ENCODE results near the gene AMZ1. TPM values are rescaled to one million over a fixed set of nuclear protein-coding genes. Genes with fewer than 3 reads are reported as not detected.
"Not testable (repeated sequence)": the region's sequence is repeated elsewhere in the genome, so short reads cannot be mapped to it uniquely, and the experiment has no call there.

Gene AMZ1
- total RNA-seq, 4 donors from 2014 or later = 0.64 TPM; not detected in 3

DNA sequence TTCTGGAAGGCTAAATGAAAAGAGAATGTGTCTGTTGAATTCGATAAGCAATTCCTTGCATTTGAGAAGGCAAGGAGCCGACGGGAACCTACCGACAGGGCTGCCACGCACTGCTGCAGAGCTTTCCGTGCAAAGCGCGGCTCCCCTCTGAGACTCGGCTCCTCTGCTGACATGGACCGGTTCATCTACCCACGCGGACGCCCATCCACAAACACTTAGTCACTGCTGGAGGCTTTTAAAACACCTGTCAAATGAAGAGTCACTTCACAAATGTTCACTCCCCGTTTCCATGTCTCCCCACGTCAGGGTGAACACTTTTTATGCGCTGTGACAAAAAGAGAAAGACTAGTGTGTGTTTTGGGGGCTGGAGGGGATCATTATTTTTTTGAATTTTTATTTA lies 32.0 kb downstream of the AMZ1 start:
- 92% methylated on average over 2 to 16 of the region's 16 CpGs for WGBS, 2 donors (ENCODE audit: low coverage in 1 of 2)
- no peaks in the 10 kb centered on the region for H3K9me3 ChIP-seq
- in situ Hi-C loops (cut with MboI; ENCODE audit: low pct_ligation_motif_present in 1 of 4, low pct_unique_long_range_greater_than_20kb in 1 of 4, low sequenced_read_pairs in 3 of 4) = no loop called here
- intact Hi-C loops (cut with DNase I; ENCODE audit: low total_unique reads) = no loop called here
- peaks cover 3 to 23% (median 19%) of the 10 kb centered on the region in 4 donors for H3K4me1 ChIP-seq
- TF ChIP-seq, protein P1, sequence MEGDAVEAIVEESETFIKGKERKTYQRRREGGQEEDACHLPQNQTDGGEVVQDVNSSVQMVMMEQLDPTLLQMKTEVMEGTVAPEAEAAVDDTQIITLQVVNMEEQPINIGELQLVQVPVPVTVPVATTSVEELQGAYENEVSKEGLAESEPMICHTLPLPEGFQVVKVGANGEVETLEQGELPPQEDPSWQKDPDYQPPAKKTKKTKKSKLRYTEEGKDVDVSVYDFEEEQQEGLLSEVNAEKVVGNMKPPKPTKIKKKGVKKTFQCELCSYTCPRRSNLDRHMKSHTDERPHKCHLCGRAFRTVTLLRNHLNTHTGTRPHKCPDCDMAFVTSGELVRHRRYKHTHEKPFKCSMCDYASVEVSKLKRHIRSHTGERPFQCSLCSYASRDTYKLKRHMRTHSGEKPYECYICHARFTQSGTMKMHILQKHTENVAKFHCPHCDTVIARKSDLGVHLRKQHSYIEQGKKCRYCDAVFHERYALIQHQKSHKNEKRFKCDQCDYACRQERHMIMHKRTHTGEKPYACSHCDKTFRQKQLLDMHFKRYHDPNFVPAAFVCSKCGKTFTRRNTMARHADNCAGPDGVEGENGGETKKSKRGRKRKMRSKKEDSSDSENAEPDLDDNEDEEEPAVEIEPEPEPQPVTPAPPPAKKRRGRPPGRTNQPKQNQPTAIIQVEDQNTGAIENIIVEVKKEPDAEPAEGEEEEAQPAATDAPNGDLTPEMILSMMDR (IDR thresholded peaks at IDR 0.05) = no peak
- no peak for TF ChIP-seq POLR2A (IDR thresholded peaks at IDR 0.05)
- H3K27me3 ChIP-seq = no peaks in the 10 kb centered on the region
- DNase-seq = no peak
- no peak overlapping the region for H3K27ac ChIP-seq
- H3K36me3 ChIP-seq = no peaks in the 10 kb centered on the region
- H3K4me3 ChIP-seq = no peak overlapping the region

DNA sequence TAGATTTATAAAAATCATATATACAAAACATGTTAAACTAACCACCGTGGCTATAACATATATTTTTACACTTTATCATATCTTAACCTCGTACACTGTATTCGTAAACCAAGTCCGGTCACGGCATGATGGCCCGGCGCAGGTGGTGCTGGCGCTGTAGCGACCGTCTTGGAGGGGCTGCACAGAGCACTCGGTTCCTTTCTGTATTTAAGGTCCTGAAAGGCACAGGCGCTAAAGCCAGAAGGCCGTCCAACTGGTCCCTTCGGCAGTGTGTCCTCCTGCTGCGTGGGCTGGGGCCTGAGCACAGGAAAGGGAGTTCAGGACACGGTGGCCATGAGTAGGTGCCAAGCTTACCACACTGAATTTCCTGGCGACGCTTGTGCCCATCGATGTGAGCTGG lies 33.8 kb downstream of the AMZ1 start:
- intact Hi-C loops (cut with DNase I; ENCODE audit: low total_unique reads) = no loop called here
- no peak for DNase-seq
- Histone ChIP-seq H3K27me3 (no peaks in the 10 kb centered on the region), H3K9me3 (no peaks in the 10 kb centered on the region), H3K4me3 (no peak overlapping the region), H3K4me1 (peaks cover 3 to 18% (median 12%) of the 10 kb centered on the region in 4 donors), H3K36me3 (no peaks in the 10 kb centered on the region), H3K27ac (no peak overlapping the region)
- 97 to 98% methylated on average over 8 to 19 of the region's 19 CpGs for WGBS, 2 donors (ENCODE audit: low coverage in 1 of 2)
- TF ChIP-seq, protein P1 (IDR thresholded peaks at IDR 0.05) = no peak
- in situ Hi-C loops (cut with MboI; ENCODE audit: low pct_ligation_motif_present in 1 of 4, low pct_unique_long_range_greater_than_20kb in 1 of 4, low sequenced_read_pairs in 3 of 4) = no loop called here

DNA sequence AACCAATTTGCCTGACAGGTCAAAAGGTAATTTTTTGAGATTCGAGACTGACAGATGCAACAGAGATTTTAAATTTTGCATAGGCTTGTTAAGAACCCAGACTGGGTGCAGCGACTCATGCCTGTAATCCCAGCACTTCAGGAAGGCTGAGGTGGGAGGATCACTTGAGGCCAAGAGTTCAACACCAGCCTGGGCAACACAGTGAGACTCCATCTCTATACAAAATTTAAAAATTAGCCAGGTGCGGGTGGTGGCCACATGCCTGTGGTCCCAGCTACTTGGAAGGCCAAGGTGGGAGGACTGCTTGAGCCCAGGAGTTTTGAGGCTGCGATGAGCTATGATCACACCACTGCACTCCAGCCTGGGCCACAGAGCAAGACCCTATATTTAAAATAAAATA lies 34.6 kb downstream of the AMZ1 start:
- Histone ChIP-seq H3K4me1 (peaks cover 0 to 10% (median 6%) of the 10 kb centered on the region in 4 donors), H3K9me3 (no peaks in the 10 kb centered on the region), H3K27ac (no peak overlapping the region), H3K27me3 (no peaks in the 10 kb centered on the region), H3K4me3 (no peak overlapping the region), H3K36me3 (no peaks in the 10 kb centered on the region)
- no peak for DNase-seq
- intact Hi-C loops (cut with DNase I; ENCODE audit: low total_unique reads) = no loop called here
- in situ Hi-C loops (cut with MboI; ENCODE audit: low pct_ligation_motif_present in 1 of 4, low pct_unique_long_range_greater_than_20kb in 1 of 4, low sequenced_read_pairs in 3 of 4) = no loop called here
- no peak for TF ChIP-seq EP300 (IDR thresholded peaks at IDR 0.05; ENCODE audit: low read depth)
- TF ChIP-seq POLR2A (IDR thresholded peaks at IDR 0.05) = no peak
- TF ChIP-seq POLR2AphosphoS5 (IDR thresholded peaks at IDR 0.05) = no peak
- TF ChIP-seq, protein P1 (IDR thresholded peaks at IDR 0.05) = no peak
- 88 to 95% methylated on average over 4 of the region's 4 CpGs for WGBS, 2 donors (ENCODE audit: low coverage in 1 of 2)

DNA sequence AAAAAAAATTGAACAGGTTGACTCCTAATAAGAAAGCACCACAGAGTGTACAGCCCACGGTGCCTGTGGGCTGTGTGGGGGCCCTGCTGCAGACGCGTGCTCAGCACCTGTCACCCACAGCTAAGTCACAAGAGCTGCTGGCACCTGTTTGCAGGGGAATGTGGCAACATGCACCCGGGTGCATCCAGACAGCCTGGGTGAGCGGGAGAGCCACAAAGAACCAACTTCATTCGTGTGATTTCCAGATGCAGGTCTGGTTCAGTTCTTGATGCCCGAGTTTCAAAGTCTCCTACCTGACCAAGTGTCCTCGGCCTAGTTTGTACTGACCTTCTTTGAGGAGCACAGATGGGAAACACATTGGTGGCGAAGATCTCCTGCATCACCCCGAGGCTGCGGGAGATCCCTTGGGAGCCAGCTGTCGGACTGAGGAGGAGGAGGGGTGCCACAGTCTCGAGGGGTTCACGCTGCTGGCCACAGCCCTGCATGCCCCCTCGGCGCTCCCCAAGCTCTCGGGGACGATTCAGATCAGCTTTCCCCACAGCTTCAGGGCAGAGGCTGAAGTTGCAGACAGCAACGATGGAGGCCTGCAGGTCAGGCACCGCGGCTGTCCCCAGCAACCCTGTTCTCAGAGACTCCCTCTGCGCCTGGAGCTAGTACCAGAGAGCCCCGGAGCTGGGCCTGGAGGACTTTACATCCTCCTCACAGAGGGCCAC lies 35.3 kb downstream of the AMZ1 start:
- Histone ChIP-seq H3K4me1 (peaks cover 0 to 3% (median 0%) of the 10 kb centered on the region in 4 donors), H3K36me3 (no peaks in the 10 kb centered on the region), H3K9me3 (no peaks in the 10 kb centered on the region), H3K4me3 (no peak overlapping the region), H3K27ac (no peak overlapping the region), H3K27me3 (no peaks in the 10 kb centered on the region)
- 88 to 100% methylated on average over 1 to 23 of the region's 23 CpGs for WGBS, 2 donors (ENCODE audit: low coverage in 1 of 2)
- in situ Hi-C loops (cut with MboI; ENCODE audit: low pct_ligation_motif_present in 1 of 4, low pct_unique_long_range_greater_than_20kb in 1 of 4, low sequenced_read_pairs in 3 of 4) (no loop called here), intact Hi-C loops (cut with DNase I; ENCODE audit: low total_unique reads) (no loop called here)
- no peak for DNase-seq
- TF ChIP-seq POLR2A (IDR thresholded peaks at IDR 0.05) = no peak
- no peak for TF ChIP-seq POLR2AphosphoS5 (IDR thresholded peaks at IDR 0.05)
- TF ChIP-seq, protein P1 (IDR thresholded peaks at IDR 0.05) = no peak
- no peak for TF ChIP-seq EP300 (IDR thresholded peaks at IDR 0.05; ENCODE audit: low read depth)

DNA sequence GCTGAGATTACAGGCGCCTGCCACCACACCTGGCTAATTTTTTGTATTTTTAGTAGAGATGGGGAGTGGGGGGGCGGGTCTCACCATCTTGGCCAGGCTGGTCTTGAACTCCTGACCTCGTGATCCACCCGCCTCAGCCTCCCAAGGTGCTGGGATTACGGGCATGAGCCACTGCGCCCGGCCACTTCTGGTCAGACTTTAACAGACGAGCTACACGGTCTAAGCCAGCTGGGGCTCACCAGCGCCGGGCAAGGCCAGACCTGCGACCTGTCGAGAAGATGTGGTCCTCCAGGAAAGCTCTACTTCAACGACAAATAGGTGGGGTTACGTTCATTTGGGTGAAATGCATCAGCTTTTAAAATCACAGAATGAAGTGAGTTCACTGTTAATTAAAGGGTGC lies 36.0 kb downstream of the AMZ1 start:
- H3K9me3 ChIP-seq; H3K27ac ChIP-seq; H3K27me3 ChIP-seq; in situ Hi-C loops (cut with MboI; ENCODE audit: low pct_ligation_motif_present in 1 of 4, low pct_unique_long_range_greater_than_20kb in 1 of 4, low sequenced_read_pairs in 3 of 4); H3K4me1 ChIP-seq; H3K36me3 ChIP-seq; intact Hi-C loops (cut with DNase I; ENCODE audit: low total_unique reads); H3K4me3 ChIP-seq; DNase-seq: not testable (repeated sequence)
- WGBS, 2 donors (ENCODE audit: low coverage in 1 of 2) = 95 to 100% methylated on average over 2 to 15 of the region's 15 CpGs
